MM.1S (cell line): ENCODE results near the gene TCF7L2.

Experiments
- DNase-seq: peaks from one replicate; pipeline ENCODE4 v3.0.0-alpha.2; 2015
- H2AFZ ChIP-seq: fragments of 300-600 bp; sonication (generic); 2 replicates; pipeline ENCODE4 v1.6.0; 2016; ENCODE audit warnings: antibody characterized with exemption, low read length
- H3F3A ChIP-seq: fragments of 300-600 bp; sonication (generic); 2 replicates; pipeline ENCODE4 v1.6.1; 2016; ENCODE audit warnings: mild to moderate bottlenecking, antibody characterized with exemption, low read length, moderate library complexity, mixed read lengths; ENCODE audit not compliant: insufficient read depth
- H3K27ac ChIP-seq: fragments of 300-600 bp; sonication (generic); 2 replicates; pipeline ENCODE4 v1.5.1; 2016; ENCODE audit warnings: mild to moderate bottlenecking, low read length
- H3K27me3 ChIP-seq: fragments of 300-600 bp; sonication (generic); replicated peaks from 2 replicates; pipeline ENCODE4 v1.6.0; 2016; ENCODE audit warnings: low read length; ENCODE audit not compliant: insufficient read depth
- H3K36me3 ChIP-seq: fragments of 300-600 bp; sonication (generic); replicated peaks from 2 replicates; pipeline ENCODE4 v1.6.1; 2016; ENCODE audit warnings: mild to moderate bottlenecking, low read length, mixed read lengths; ENCODE audit not compliant: insufficient read depth
- H3K4me1 ChIP-seq: fragments of 300-600 bp; sonication (generic); 2 replicates; pipeline ENCODE4 v1.6.1; 2016; ENCODE audit warnings: low read length, mixed read lengths
- H3K4me2 ChIP-seq: fragments of 300-600 bp; sonication (generic); 2 replicates; pipeline ENCODE4 v1.6.0; 2016; ENCODE audit warnings: low read depth, low read length
- H3K4me3 ChIP-seq: fragments of 300-600 bp; sonication (generic); 2 replicates; pipeline ENCODE4 v1.5.1; 2016; ENCODE audit warnings: low read length, mixed read lengths
- H3K79me2 ChIP-seq: fragments of 300-600 bp; sonication (generic); 2 replicates; pipeline ENCODE4 v1.6.1; 2016; ENCODE audit warnings: mixed run types, low read length, mixed read lengths
- H3K9ac ChIP-seq: fragments of 300-600 bp; sonication (generic); 2 replicates; pipeline ENCODE4 v1.6.1; 2016; ENCODE audit warnings: low read length, mixed read lengths
- H3K9me2 ChIP-seq: fragments of 300-600 bp; sonication (generic); replicated peaks from 2 replicates; pipeline ENCODE4 v1.6.1; 2016; ENCODE audit warnings: mild to moderate bottlenecking, low read length, mixed read lengths; ENCODE audit not compliant: insufficient read depth
- H3K9me3 ChIP-seq: fragments of 300-600 bp; sonication (generic); replicated peaks from 2 replicates; pipeline ENCODE4 v1.6.1; 2016; ENCODE audit warnings: mild to moderate bottlenecking, low read length, mixed read lengths; ENCODE audit not compliant: insufficient read depth
- H4K20me1 ChIP-seq: fragments of 300-600 bp; sonication (generic); 2 replicates; pipeline ENCODE4 v1.6.1; 2016; ENCODE audit warnings: mild to moderate bottlenecking, low read length, moderate library complexity, mixed read lengths; ENCODE audit not compliant: insufficient read depth
- EZH2 ChIP-seq: fragments of 300-600 bp; sonication (generic); optimal IDR thresholded peaks from 2 replicates; pipeline ENCODE3; 2017; ENCODE audit warnings: low read depth, mild to moderate bottlenecking, antibody characterized with exemption, low read length, mixed read lengths
- EZH2phosphoT487 ChIP-seq: fragments of 300-600 bp; sonication (generic); IDR thresholded peaks from 2 replicates; pipeline ENCODE4 v1.6.1; 2018; ENCODE audit warnings: antibody characterized with exemption, low read length
- TF ChIP-seq, protein P1 (sequence below): fragments of 300-600 bp; sonication (generic); IDR thresholded peaks from 2 replicates; pipeline ENCODE4 v1.5.1; 2016; ENCODE audit warnings: antibody characterized with exemption, low read length, mixed read lengths

TCF7L2 gene

DNA sequence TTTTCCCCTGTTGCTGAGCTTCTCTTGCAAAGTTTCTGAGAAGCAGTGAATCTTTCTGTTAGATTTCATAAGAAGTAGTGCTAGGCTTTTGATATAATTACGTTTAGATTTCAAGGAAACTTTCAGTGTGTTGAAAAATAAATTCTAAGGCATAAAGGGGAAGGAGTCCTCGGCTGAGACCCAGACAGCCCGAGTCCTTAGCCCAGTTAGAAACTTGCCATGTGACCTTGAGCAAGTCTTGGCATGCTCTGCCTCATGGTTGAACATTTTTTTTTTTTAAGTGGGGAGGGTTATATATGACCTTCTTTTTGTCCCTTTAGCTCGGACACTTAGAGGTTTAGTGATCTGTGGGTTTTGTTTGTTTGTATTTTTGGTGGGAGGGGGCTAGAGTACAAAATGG is 117.5 kb downstream of the TCF7L2 start:
- no peaks in the 10 kb centered on the region for H4K20me1 ChIP-seq
- H3K9me2 ChIP-seq = no peaks in the 10 kb centered on the region
- no peaks in the 10 kb centered on the region for H3K4me1 ChIP-seq
- H3K79me2 ChIP-seq = no peaks in the 10 kb centered on the region
- H3K4me2 ChIP-seq = no peak overlapping the region
- H3F3A ChIP-seq = no peaks in the 10 kb centered on the region
- no peak overlapping the region for H3K4me3 ChIP-seq
- no peak for DNase-seq
- no peaks in the 10 kb centered on the region for H3K27me3 ChIP-seq
- no peak overlapping the region for H3K9ac ChIP-seq
- no peaks in the 10 kb centered on the region for H3K9me3 ChIP-seq
- TF ChIP-seq EZH2phosphoT487 (no peak), EZH2 (no peak)
- TF ChIP-seq, protein P1, sequence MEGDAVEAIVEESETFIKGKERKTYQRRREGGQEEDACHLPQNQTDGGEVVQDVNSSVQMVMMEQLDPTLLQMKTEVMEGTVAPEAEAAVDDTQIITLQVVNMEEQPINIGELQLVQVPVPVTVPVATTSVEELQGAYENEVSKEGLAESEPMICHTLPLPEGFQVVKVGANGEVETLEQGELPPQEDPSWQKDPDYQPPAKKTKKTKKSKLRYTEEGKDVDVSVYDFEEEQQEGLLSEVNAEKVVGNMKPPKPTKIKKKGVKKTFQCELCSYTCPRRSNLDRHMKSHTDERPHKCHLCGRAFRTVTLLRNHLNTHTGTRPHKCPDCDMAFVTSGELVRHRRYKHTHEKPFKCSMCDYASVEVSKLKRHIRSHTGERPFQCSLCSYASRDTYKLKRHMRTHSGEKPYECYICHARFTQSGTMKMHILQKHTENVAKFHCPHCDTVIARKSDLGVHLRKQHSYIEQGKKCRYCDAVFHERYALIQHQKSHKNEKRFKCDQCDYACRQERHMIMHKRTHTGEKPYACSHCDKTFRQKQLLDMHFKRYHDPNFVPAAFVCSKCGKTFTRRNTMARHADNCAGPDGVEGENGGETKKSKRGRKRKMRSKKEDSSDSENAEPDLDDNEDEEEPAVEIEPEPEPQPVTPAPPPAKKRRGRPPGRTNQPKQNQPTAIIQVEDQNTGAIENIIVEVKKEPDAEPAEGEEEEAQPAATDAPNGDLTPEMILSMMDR = no peak
- H2AFZ ChIP-seq = no peak overlapping the region
- H3K27ac ChIP-seq = no peak overlapping the region
- H3K36me3 ChIP-seq = no peaks in the 10 kb centered on the region

DNA sequence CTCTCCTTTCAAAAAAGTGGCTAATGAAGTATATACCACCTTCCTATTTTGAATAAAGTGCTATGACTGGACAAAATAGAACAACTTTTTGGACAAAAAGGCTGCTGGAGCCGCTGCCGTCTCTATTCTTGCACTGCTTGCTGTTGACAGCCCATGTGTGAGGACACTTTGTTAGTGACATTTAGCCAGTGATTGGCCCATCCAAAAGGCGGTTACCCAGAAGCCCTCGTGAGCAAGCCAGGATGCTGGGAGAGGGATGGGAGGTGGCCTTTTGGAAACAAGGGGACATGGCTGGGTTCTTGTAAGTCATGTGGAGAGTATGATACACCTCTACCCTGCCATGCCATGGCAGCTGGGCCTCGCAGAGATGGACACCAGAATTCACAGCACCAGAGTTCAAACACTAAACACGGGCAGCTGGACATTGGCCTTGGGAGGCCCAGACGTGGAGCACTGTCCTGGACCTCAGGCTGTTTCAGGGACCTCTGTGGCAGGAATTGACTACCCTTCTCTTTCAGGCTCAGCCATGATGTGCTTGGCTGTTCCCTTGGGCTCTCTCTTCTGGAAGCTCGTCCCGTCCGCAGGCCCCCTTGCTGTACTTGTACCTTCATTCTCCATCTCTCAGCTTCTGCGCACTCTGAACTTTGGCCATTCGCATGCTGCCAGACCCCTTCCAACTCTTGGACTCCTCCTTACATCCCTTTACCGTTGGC is 118.3 kb downstream of the TCF7L2 start:
- Histone ChIP-seq H3K27me3 (no peaks in the 10 kb centered on the region), H3K9me3 (no peaks in the 10 kb centered on the region), H3K9me2 (no peaks in the 10 kb centered on the region), H3K9ac (no peak overlapping the region), H3K4me1 (no peaks in the 10 kb centered on the region), H3K27ac (no peak overlapping the region), H3F3A (no peaks in the 10 kb centered on the region), H3K79me2 (no peaks in the 10 kb centered on the region), H3K4me3 (no peak overlapping the region), H3K4me2 (no peak overlapping the region), H4K20me1 (no peaks in the 10 kb centered on the region), H3K36me3 (no peaks in the 10 kb centered on the region), H2AFZ (no peak overlapping the region)
- TF ChIP-seq EZH2phosphoT487 = no peak
- TF ChIP-seq, protein P1 = no peak
- no peak for TF ChIP-seq EZH2
- DNase-seq = no peak

DNA sequence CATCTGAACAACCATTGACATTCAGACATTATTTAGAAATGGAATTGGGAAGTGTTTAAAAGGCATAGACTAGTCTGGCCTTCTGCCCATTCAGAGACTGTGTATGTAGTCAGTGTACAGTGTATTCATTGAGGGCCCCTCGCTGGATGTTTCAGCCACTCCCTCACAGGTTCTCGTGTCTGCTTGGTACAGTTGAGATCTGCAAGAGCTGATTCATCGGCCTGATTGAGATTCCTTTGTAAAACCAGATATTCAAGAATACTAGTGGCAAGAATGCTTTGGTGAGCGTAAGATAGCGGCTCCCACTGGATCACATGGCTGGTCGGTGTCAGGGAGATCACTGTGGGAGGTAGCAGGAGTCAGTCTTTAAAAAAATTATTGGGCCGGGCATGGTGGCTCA is 119.5 kb downstream of the TCF7L2 start:
- no peaks in the 10 kb centered on the region for H3K9me2 ChIP-seq
- no peak overlapping the region for H3K4me3 ChIP-seq
- no peaks in the 10 kb centered on the region for H3K27me3 ChIP-seq
- H2AFZ ChIP-seq = no peak overlapping the region
- H3K9me3 ChIP-seq = no peaks in the 10 kb centered on the region
- TF ChIP-seq EZH2 (no peak), EZH2phosphoT487 (no peak)
- TF ChIP-seq, protein P1 = no peak
- no peak overlapping the region for H3K27ac ChIP-seq
- H3K4me1 ChIP-seq = no peaks in the 10 kb centered on the region
- H3K4me2 ChIP-seq = no peak overlapping the region
- H3K36me3 ChIP-seq = no peaks in the 10 kb centered on the region
- H3K9ac ChIP-seq = no peak overlapping the region
- H3F3A ChIP-seq = no peaks in the 10 kb centered on the region
- DNase-seq = no peak
- H4K20me1 ChIP-seq = no peaks in the 10 kb centered on the region
- H3K79me2 ChIP-seq = no peaks in the 10 kb centered on the region
